K562 (cell line): Measurements from ENCODE around the gene CERS5. TPM values are rescaled to one million over a fixed set of nuclear protein-coding genes. Genes with fewer than 3 reads are reported as not detected.
A peak's percentile ranks its signal among the peaks of the same experiment; 100 is the strongest.

ENCODE experiments used
- ARNT ChIP-seq, 2 experiments: fragments of 450-650 bp; IDR thresholded peaks; 2 replicates each; pipeline ENCODE4 v1.6.1; 2016; ENCODE audit warnings: mild to moderate bottlenecking in 1 of 2
- ATF1 ChIP-seq, 2 experiments: fragments of 450-650 bp in 1 of 2; IDR thresholded peaks; 2 replicates each; pipeline ENCODE4 v1.6.1; 2016; ENCODE audit warnings: missing compliant biosample characterization in 1 of 2, missing genetic modification characterization in 1 of 2
- BRD4 ChIP-seq: fragments of 200-600 bp; sonication (generic); IDR thresholded peaks from 2 replicates; pipeline ENCODE4 v1.6.1; 2017; ENCODE audit warnings: inconsistent platforms
- CREB1 ChIP-seq, 2 experiments: sonication (generic) in 1 of 2; formaldehyde crosslinking in 1 of 2; IDR thresholded peaks; 2 replicates each; pipeline versions ENCODE4 v1.6.1 to v1.8.0; 2012 to 2022; ENCODE audit warnings: inconsistent platforms in 1 of 2, mild to moderate bottlenecking in 1 of 2, missing genetic modification reagents in 1 of 2, moderate library complexity in 1 of 2
- CTCFL ChIP-seq: IDR thresholded peaks from 2 replicates; pipeline ENCODE4 v1.6.1; 2011; ENCODE audit warnings: borderline replicate concordance, low read depth, mild to moderate bottlenecking, moderate library complexity, low read length; ENCODE audit not compliant: insufficient read depth, poor library complexity, severe bottlenecking
- E2F3 ChIP-seq: fragments of 250-450 bp; sonication (Bioruptor Pico); IDR thresholded peaks from 2 replicates; pipeline ENCODE4 v1.4.0; 2020; ENCODE audit warnings: mild to moderate bottlenecking
- ELF1 ChIP-seq: fragments of 200-800 bp; sonication (Bioruptor generic); IDR thresholded peaks from 2 replicates; pipeline ENCODE4 v1.6.1; 2016; ENCODE audit warnings: missing genetic modification characterization, missing compliant biosample characterization
- ETS1 ChIP-seq: conservative IDR thresholded peaks from 2 replicates; pipeline ENCODE4 v1.6.1; 2011; ENCODE audit warnings: low read depth, mild to moderate bottlenecking, low read length; ENCODE audit not compliant: control insufficient read depth
- FOXJ3 ChIP-seq: sonication (generic); formaldehyde crosslinking; IDR thresholded peaks from 2 replicates; pipeline ENCODE4 v1.4.0; 2020; ENCODE audit warnings: mild to moderate bottlenecking, missing genetic modification reagents
- L3MBTL2 ChIP-seq: fragments of 450-650 bp; IDR thresholded peaks from 2 replicates; pipeline ENCODE4 v1.6.1; 2016; ENCODE audit warnings: mild to moderate bottlenecking, moderate library complexity
- MTA1 ChIP-seq: fragments of 450-650 bp; IDR thresholded peaks from 2 replicates; pipeline ENCODE4 v1.6.1; 2017; ENCODE audit warnings: borderline replicate concordance
- MTA3 ChIP-seq: fragments of 450-650 bp; formaldehyde crosslinking; IDR thresholded peaks from 2 replicates; pipeline ENCODE4 v1.6.1; 2017; ENCODE audit warnings: mild to moderate bottlenecking, borderline replicate concordance
- NBN ChIP-seq: fragments of 450-650 bp; IDR thresholded peaks from 2 replicates; pipeline ENCODE4 v1.6.1; 2016; ENCODE audit warnings: low read depth, mild to moderate bottlenecking
- RBFOX2 ChIP-seq: fragments of 200-400 bp; formaldehyde crosslinking; IDR thresholded peaks from 2 replicates; pipeline ENCODE4 v1.6.1; 2017; ENCODE audit warnings: low read depth, mild to moderate bottlenecking, low read length, moderate library complexity
- SP2 ChIP-seq: IDR thresholded peaks from 2 replicates; pipeline ENCODE4 v1.6.1; 2011; ENCODE audit warnings: mild to moderate bottlenecking, low read depth, low read length, moderate library complexity; ENCODE audit not compliant: poor library complexity, severe bottlenecking; ENCODE audit errors: extremely low read depth
- TAF7 ChIP-seq: fragments of 450-650 bp; IDR thresholded peaks from 2 replicates; pipeline ENCODE4 v1.6.1; 2016; ENCODE audit warnings: missing genetic modification characterization, missing compliant biosample characterization
- USF2 ChIP-seq: sonication (generic); formaldehyde crosslinking; IDR thresholded peaks from 2 replicates; pipeline ENCODE4 v1.5.0; 2020; ENCODE audit warnings: missing genetic modification reagents
- YY1 ChIP-seq, 3 experiments: IDR thresholded peaks; 2 replicates each; pipeline ENCODE4 v1.6.1; 2011; ENCODE audit warnings: low read length in 2 of 3, mild to moderate bottlenecking in 2 of 3, moderate library complexity in 2 of 3, borderline replicate concordance in 1 of 3, control low read depth in 1 of 3, low read depth in 1 of 3; ENCODE audit not compliant: insufficient read depth in 3 of 3, insufficient replicate concordance in 2 of 3, control insufficient read depth in 1 of 3, insufficient read length in 1 of 3; ENCODE audit errors: extremely low read depth in 1 of 3
- ZFPM2 ChIP-seq: fragments of 250-450 bp; sonication (Bioruptor Pico); IDR thresholded peaks from 2 replicates; pipeline ENCODE4 v1.5.1; 2022; ENCODE audit warnings: mild to moderate bottlenecking
- ZNF384 ChIP-seq: IDR thresholded peaks from 2 replicates; pipeline ENCODE4 v1.6.1; 2012; ENCODE audit warnings: low read depth, low read length, improper control_type of control experiment
- ZNF740 ChIP-seq, 3 experiments: fragments of 200-800 bp in 1 of 3; sonication (Bioruptor generic) in 1 of 3; sonication (generic) in 1 of 3; formaldehyde crosslinking in 1 of 3; IDR thresholded peaks; 2 replicates each; pipeline versions ENCODE4 v1.6.1 to v1.8.0; 2016 to 2022; ENCODE audit warnings: mild to moderate bottlenecking in 2 of 3, missing compliant biosample characterization in 2 of 3, missing genetic modification characterization in 2 of 3, missing genetic modification reagents in 1 of 3
- polyA plus RNA-seq, 8 experiments: library from polyadenylated mRNA; depleted of rRNA in 4 of 8; stranded (reverse) in 5 of 8; unstranded in 3 of 8; fragments of >200 nt; fragmentation: Nextera tagmentation in 2 of 8; fragmentation: Illumina TruSeq in 1 of 8; extraction: Ambion mirVana in 2 of 8; extraction: Trizol in 1 of 8; gene quantifications; 2 replicates each; pipeline versions ENCODE4 v1.2.1 to v1.2.3, GENCODE V29; 2011 to 2014; ENCODE audit warnings: inconsistent platforms in 1 of 8, missing spikeins in 1 of 8
- total RNA-seq, 7 experiments: library from RNA; depleted of rRNA in 6 of 7; stranded (reverse); fragments of >200 nt in 6 of 7; fragmentation: Illumina TruSeq in 2 of 7; extraction: Trizol in 2 of 7; gene quantifications; 2 replicates each; pipeline versions ENCODE4 v1.2.1 to v1.2.3, GENCODE V29; 2011 to 2021; ENCODE audit warnings: low replicate concordance in 1 of 7

CERS5 gene
- total and polyA plus RNA-seq, 9 of the 15 experiments (the other 6 are each of a cell fraction or from before 2014, with no cell fraction given), result 6.1 to 47.5 (median 17.8) TPM

GRCh38 chr12:50084775-50085614 is 82.2 kb downstream of the CERS5 start, which contains the start of gene SMARCD1 (continued):
- TF ChIP-seq ZNF740 (CRISPR knock-in tag; IDR thresholded peaks at IDR 0.05) (no peak), ZNF740 (tag; IDR thresholded peaks at IDR 0.05) (peak in 1 of 2 experiments; percentile 76; a peak in 1 of 4 replicates), CTCFL (peak; percentile 97), ATF1 (CRISPR knock-in tag; IDR thresholded peaks at IDR 0.05) (no peak), ATF1 (tag; IDR thresholded peaks at IDR 0.05) (peak; percentile 34), ETS1 (no peak), YY1 (IDR thresholded peaks at IDR 0.05; ENCODE audit: borderline replicate concordance in 1 of 3, control insufficient read depth in 1 of 3, extremely low read depth in 1 of 3, insufficient read depth in 3 of 3, insufficient read length in 1 of 3, insufficient replicate concordance in 2 of 3, low read depth in 1 of 3, low read length in 2 of 3) (peak; percentile 49 to 89 (median 86)), ARNT (IDR thresholded peaks at IDR 0.05) (0 out of 4 replicates have a peak, but pooled peaks of 1 of the 2 experiments have one; percentile 46), FOXJ3 (CRISPR knock-in tag) (no peak), TAF7 (peak; percentile 67; the same call in 1 of the 2 replicates), ZNF384 (no peak), MTA1 (0 out of 2 replicates have a peak, but pooled peaks have one; percentile 38), E2F3 (CRISPR knock-in tag) (no peak), BRD4 (peak; percentile 48; the same call in 1 of the 2 replicates), RBFOX2 (peak; percentile 79), L3MBTL2 (peak; percentile 48), NBN (peak; percentile 81), SP2 (peak; percentile 99), USF2 (CRISPR knock-in tag) (no peak), MTA3 (peak; percentile 84), ELF1 (tag) (peak; percentile 69), ZFPM2 (no peak), CREB1 (IDR thresholded peaks at IDR 0.05) (peak; percentile 37; the same call in 1 of the 2 replicates), CREB1 (CRISPR knock-in tag; IDR thresholded peaks at IDR 0.05) (no peak)
